GM19397 (cell line): ENCODE results near the gene PCDHGA1.

Experiments used
- ATAC-seq: cut with Tn5 transposase; IDR thresholded peaks from one replicate; pipeline ENCODE4 v1.9.1; 2021; ENCODE audit warnings: mild to moderate bottlenecking, moderate library complexity; ENCODE audit not compliant: unreplicated experiment

The PCDHGA1 gene

DNA sequence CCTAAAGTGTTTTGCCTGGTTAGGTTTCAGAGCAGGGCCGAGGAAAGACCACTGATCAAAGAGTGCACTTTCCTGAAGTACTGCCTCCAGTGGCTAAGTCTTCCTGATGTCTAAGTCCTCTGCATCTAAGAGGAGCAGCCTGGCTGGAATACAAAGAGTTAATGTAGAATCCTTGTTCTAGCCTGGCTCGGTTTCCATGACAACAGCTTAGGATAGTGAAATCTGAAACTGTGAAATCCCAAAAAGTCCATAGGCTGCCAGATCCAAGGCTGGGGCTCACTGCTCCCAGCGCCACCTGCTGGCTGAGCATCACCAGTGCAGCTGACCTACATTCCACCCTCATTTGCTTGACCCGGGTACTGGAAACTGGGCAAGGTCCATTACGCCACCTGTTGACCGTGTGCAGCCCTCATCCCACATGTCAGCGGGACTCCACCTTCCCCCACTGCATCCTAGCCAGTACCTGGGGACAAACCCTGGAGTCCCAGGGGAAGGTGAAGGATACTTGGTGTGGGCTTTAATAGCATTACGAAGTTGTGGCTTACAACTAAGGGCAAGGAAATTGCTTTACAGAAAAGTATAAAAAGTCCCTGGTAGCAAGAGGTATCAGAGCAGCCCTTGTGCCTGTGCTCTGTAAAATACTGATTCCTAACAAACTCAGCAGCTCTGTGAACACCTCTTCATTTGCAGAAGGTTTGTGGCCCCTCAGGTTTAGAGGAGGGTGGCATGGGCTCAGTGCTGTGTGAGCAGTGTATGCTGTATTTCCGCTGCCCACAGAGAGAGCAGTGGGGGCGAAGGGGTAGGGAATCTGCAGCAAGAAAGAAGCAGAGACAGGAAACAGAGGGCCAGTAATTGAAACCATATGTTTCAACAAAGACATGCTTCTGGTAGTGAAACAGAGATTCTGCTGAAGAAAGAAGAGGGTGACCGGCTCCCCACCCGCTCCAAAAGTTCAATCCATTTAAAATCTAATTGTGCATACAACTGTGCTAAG is 194.6 kb downstream of the PCDHGA1 start:
- ATAC-seq, result peak; percentile 57

DNA sequence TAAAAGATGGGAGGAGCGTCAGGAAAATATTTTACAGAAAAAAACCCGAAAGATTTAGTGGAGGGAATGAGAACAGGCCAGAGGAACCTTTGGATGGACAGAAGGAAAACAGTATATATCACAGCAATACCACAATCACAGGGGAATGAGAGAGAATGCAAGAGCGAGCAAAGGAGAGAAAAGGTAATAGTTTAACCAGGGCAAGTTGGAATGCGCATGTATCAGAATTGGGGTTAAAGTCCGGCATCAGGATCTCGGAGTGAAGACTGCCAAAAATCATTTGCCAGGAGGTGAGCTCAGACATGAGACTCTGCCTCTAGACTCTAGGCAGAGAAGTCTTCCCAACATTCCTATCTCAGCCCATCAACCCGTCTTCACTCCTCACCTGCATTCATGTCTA is 195.3 kb downstream of the PCDHGA1 start:
- no peak for ATAC-seq

DNA sequence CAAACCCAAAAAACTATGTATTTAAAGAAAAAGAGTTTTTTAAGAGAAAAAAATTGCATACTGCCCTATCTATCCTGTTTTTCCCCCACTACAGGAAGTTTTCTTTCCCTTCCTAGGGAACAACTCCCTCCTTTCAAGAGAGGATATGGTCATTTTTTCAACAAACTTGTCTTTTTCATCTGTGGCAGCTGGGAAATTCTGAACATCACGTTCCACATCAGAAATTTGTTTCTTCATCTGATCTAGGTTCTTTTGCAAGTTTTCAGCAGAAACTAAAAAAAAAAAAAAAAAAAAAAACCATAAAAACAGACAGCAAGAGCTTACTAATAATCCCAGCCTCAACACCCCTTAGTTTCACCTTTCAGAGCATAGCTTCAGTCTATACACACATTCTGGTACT is 197.1 kb downstream of the PCDHGA1 start:
- ATAC-seq, result no peak

DNA sequence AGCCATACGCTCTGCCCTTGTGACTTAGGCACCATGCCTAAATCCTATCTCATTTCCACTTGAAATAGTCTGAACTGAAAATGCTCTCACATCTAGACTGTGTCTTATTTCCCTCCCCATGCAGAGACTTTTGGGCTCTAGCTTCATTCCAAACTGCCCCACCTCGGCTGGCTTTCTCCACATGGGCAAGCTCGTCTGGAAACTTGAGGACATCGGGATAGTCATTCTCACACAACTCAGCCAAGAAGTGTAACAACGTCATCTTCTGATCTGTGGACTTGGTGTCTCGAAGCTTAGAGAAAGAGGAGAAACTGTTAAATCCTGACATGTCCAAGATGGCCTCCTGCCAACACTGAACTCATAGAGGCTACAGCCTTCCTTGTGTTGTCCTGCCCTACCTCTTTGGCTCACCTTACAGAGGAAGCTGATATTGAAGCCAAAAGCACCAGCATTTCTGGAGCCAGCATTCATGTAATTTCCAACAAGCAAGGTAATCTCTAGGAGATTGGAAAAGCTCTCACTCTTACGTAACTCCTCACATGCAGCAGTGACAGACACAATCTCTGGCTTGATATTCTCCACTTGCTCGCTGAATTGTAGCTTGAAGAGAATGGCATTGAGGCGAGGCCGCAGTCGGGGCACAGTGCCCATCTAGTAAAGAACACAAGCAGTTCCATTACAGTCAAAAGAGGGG is 198.1 kb downstream of the PCDHGA1 start:
- no peak for ATAC-seq

DNA sequence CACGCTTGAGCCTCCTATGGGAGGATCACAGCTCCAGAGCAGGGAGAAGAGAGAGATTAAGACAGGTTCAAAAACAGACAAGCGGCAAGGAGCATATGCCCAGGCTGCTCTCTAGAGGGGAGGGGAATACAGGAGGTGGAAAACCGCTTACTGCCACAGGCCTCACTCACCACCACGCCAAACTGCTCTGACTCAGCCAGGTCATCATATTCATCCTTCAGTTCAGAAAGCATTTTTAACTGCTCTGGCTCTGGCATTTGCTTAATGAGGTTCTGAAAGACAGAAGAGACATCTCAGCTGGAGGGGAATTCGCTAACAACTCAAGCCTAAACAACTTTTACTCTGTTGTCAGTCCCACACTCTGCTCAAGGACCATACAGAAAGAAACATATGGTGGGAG is 198.7 kb downstream of the PCDHGA1 start:
- peak; percentile 59 for ATAC-seq

GRCh38 chr5:141529873-141530272 is 199.6 kb downstream of the PCDHGA1 start:
- peak; percentile 45 for ATAC-seq

DNA sequence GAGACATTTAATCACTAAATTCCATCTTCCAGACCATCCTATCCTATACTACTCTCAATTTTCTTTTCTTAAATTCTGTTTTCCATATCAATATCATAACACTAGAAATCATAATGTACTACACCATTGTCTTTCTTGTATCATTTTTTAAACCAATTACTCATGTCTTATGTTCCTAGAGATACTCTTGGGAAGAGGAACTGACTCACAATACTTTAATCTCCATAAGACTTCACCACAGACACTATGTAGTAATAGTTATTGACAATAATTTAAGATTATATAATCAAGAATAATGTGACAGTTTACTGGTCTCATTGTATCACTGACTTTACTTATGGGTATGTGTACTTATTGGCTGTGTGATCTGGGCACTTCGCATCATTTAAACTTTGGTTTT is 202.4 kb downstream of the PCDHGA1 start:
- no peak for ATAC-seq

DNA sequence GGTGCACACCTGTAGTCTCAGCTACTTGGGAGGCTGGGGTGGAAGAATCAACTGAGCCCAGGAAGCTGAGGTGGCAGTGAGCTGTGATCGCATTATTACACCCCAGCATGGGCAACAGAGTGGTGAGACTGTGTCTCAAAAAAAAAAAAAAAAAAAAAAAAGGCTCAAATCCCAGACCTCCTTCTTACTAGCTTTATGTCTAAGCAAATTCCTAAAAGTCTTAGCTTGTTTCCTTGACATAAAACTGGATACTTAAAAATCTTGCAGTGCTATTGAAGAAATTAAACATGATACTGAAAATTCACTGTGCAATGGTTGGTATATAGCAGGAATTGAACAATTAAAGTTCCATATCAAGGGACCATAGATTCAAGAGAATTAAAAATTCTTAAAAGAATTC is 203.6 kb downstream of the PCDHGA1 start:
- ATAC-seq, result no peak

DNA sequence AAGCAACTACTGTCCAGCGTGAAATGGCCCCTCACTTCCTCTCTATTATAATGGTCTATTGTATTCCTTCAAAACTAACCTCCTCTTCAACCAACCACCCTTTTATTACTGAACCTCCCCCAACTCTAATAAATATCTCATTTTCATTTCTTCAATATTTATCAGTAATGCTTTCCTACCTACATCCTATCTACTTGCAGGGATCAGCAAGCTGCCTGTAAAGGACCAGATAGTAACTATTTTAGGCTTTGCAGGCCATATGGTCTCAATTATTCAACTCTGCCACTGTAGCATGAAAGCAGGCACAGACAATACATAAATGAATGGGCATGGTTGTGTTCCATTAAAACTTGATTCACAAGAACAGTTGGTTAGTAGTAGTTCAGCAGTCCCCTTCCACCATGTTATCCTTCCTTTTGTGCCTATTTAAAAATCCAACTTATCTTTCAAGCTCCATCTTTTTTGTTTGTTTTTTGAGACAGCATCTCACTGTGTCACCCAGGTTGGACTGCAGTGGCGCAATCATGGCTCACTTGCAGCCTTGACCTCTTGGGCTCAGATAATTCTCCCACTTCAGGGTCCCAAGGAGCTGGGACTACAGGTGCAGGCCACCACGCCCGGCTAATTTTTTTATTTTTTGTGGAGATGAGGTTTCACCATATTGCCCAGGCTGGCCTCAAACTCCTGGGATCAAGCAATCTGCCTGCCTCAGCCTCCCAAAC is 204.3 kb downstream of the PCDHGA1 start:
- ATAC-seq, result no peak

GRCh38 chr5:141543053-141543452 is 212.7 kb downstream of the PCDHGA1 start:
- no peak for ATAC-seq

DNA sequence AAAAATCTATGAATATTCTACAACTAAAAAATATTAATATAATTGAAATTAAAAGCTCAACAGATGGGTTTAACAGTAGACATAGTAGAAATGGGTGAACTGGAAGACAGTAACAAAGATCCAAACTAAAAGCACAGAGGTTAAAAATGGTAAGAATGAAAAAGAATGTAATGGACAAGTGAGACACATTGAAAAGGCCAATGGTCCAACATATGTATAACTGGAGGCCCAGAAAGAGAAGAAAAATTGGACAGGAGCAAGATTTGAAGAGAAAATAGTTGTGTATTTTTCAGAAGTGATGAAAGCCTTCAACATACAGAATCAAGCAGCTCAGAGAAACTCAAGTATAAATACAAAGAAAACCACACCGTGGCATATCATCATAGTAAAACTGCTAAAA is 217.2 kb downstream of the PCDHGA1 start:
- ATAC-seq, result no peak

DNA sequence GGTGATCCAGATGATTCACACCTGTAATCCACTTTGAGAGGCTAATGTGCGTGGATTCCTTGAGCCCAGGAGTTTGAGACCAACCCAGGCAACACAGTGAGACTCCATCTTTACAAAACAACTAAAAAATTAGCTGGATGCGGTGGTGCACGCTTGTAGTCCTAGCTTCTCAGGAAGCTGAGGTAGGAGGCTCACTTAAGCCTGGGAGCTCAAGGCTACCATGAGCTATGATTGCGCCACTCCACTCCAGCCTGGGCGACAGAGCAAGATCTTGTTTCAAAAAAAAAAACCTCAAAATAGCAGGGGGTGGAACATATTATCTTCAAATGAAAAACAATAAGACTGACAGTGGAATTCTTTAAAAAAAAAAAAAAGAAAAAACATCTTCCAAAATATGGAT is 217.6 kb downstream of the PCDHGA1 start:
- no peak for ATAC-seq

- peak; percentile 65 for ATAC-seq
These were observed 227.4 kb downstream of the PCDHGA1 start for GRCh38 chr5:141557681-141558136.

DNA sequence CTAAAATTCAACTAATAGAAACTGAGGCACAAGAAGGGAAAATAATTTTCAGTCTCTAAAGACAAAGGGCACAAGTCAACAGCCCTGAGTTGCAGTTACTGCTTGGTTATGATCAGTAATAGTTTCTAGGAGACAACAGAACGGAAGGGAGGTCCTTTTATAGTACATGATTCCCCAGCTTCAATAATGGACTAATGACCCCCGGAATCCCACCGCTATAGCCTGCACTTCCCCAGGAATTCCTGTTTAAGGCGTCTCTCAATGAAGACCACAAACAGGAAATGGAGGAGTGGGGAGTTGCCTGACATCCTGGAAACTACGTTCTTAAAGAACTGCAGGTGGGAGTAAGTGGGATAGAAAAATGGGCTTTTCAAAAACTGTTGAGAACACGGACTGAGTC is 227.8 kb downstream of the PCDHGA1 start:
- ATAC-seq, result no peak

- no peak for ATAC-seq
These were observed 229.1 kb downstream of the PCDHGA1 start for GRCh38 chr5:141559461-141559860.

DNA sequence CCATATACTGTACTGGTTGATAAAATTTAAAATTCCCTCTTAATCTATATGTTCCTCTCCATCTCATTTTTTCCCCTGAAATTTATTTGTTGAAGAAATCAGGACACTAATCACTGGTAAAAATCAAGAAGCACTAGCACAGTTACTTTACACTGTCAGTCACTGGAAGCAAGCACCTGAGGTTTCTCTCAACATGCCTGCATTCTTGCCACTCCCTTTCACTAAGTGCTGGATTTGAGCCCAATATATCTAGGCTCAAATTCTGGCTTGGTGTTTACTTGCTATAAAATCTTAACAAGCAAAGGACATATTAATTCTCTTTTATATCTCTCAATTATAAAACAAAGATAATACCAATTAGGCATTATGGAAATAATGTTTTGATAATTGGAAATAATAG is 229.8 kb downstream of the PCDHGA1 start:
- ATAC-seq, result no peak

GRCh38 chr5:141560725-141561483 is 230.6 kb downstream of the PCDHGA1 start:
- ATAC-seq, result no peak
